Stromal cell of bone marrow (primary cell): ENCODE data around the gene IGFL4.

Source experiments
- DNase-seq: peaks from one replicate; pipeline ENCODE4 v3.0.0-alpha.2; 2012; ENCODE audit warnings: low read depth

Gene IGFL4

GRCh38 chr19:45994456-45994997, 46.3 kb downstream of the IGFL4 start:
- DNase-seq, result no peak

GRCh38 chr19:45990113-45990728, 50.6 kb downstream of the IGFL4 start:
- no peak for DNase-seq
